H1 (cell line): Measurements from ENCODE around the gene CLUH. TPM values are rescaled to one million over a fixed set of nuclear protein-coding genes. Genes with fewer than 3 reads are reported as not detected.

Experiments
- CTCF ChIA-PET: fragments of 300-600 bp; sonication (Branson Sonifier 250); formaldehyde crosslinking; loops from one replicate; lab custom pipeline; 2021; ENCODE audit not compliant: partially characterized antibody; lab: Charles Lee
- POLR2A ChIA-PET: fragments of 300-600 bp; sonication (Branson Sonifier 250); formaldehyde crosslinking; loops from one replicate; lab custom pipeline; 2021; ENCODE audit warnings: inconsistent platforms; ENCODE audit not compliant: partially characterized antibody; lab: Charles Lee
- DNase-seq, 2 experiments: peaks; one replicate each; pipeline versions ENCODE4 v3.0.0 to v3.0.0-alpha.2; 2010 to 2022; ENCODE audit warnings: low spot score in 2 of 2, low read depth in 1 of 2, mixed read lengths in 1 of 2
- FAIRE-seq: peaks from 2 replicates; lab custom pipeline; 2011; peaks lifted over from hg19 to GRCh38; lab: Jason Lieb, UNC
- H2AFZ ChIP-seq: 2 replicates; pipeline ENCODE4 v1.8.1; 2012; ENCODE audit warnings: low read length, inconsistent platforms
- H2AK5ac ChIP-seq: 2 replicates; pipeline ENCODE4 v1.6.1; 2013; ENCODE audit warnings: low read depth, low read length
- H2BK120ac ChIP-seq: replicated peaks from 2 replicates; pipeline ENCODE3; 2013; ENCODE audit warnings: low read depth, low read length, inconsistent platforms
- H2BK12ac ChIP-seq: 2 replicates; pipeline ENCODE4 v1.6.1; 2013; ENCODE audit warnings: low read depth, low read length
- H2BK15ac ChIP-seq: 2 replicates; pipeline ENCODE4 v1.6.1; 2013; ENCODE audit warnings: low read length
- H2BK20ac ChIP-seq: 2 replicates; pipeline ENCODE4 v1.6.1; 2013; ENCODE audit warnings: low read length
- H2BK5ac ChIP-seq: 2 replicates; pipeline ENCODE4 v1.6.1; 2013; ENCODE audit warnings: low read depth, low read length
- H3K14ac ChIP-seq: 2 replicates; pipeline ENCODE4 v1.6.1; 2013; ENCODE audit warnings: inconsistent platforms; ENCODE audit not compliant: insufficient read length
- H3K18ac ChIP-seq: 2 replicates; pipeline ENCODE4 v1.6.1; 2013; ENCODE audit warnings: low read length; ENCODE audit errors: extremely low read depth
- H3K23ac ChIP-seq: 2 replicates; pipeline ENCODE4 v1.6.1; 2013; ENCODE audit warnings: inconsistent platforms; ENCODE audit not compliant: insufficient read length
- H3K23me2 ChIP-seq: 2 replicates; pipeline ENCODE4 v1.6.1; 2013; ENCODE audit warnings: low read depth, low read length
- H3K27ac ChIP-seq: 2 replicates; pipeline ENCODE4 v1.6.1; 2011; ENCODE audit warnings: low read depth, low read length, inconsistent platforms
- H3K27me3 ChIP-seq, 4 experiments: replicated peaks in 1 of 4; 1 replicate in 1 of 4; 2 replicates in 3 of 4; pipeline versions ENCODE4 v1.6.1 to v1.8.1; 2011 to 2013; ENCODE audit warnings: low read length in 3 of 4, mild to moderate bottlenecking in 3 of 4, inconsistent platforms in 2 of 4, mixed read lengths in 2 of 4, moderate library complexity in 1 of 4; ENCODE audit not compliant: control insufficient read depth in 3 of 4, insufficient read depth in 3 of 4; ENCODE audit errors: extremely low read depth in 1 of 4
- H3K36me3 ChIP-seq, 4 experiments: 2 replicates each; pipeline versions ENCODE4 v1.6.1 to v1.8.1; 2011 to 2013; ENCODE audit warnings: mild to moderate bottlenecking in 4 of 4, low read length in 3 of 4, moderate library complexity in 2 of 4, control low read depth in 1 of 4, inconsistent platforms in 1 of 4; ENCODE audit not compliant: insufficient read depth in 4 of 4, control insufficient read depth in 2 of 4
- H3K4ac ChIP-seq: replicated peaks from 2 replicates; pipeline ENCODE3; 2013; ENCODE audit warnings: low read length, low read depth, mixed read lengths, inconsistent platforms; ENCODE audit not compliant: insufficient read length
- H3K4me1 ChIP-seq, 4 experiments: replicated peaks in 1 of 4; 1 replicate in 1 of 4; 2 replicates in 3 of 4; pipeline versions ENCODE4 v1.6.1 to v1.8.1; 2011 to 2013; ENCODE audit warnings: low read length in 3 of 4, inconsistent platforms in 2 of 4, mixed read lengths in 1 of 4; ENCODE audit not compliant: insufficient read depth in 4 of 4, control insufficient read depth in 3 of 4
- H3K4me2 ChIP-seq, 2 experiments: 2 replicates each; pipeline versions ENCODE4 v1.6.1 to v1.8.1; 2011 to 2013; ENCODE audit warnings: low read depth in 2 of 2, low read length in 2 of 2, control low read depth in 1 of 2, inconsistent platforms in 1 of 2, mild to moderate bottlenecking in 1 of 2; ENCODE audit not compliant: insufficient read depth in 1 of 2
- H3K4me3 ChIP-seq, 4 experiments: fragments of 200-600, 300-600 bp in 1 of 4; sonication (generic), shearing (Covaris generic), sonication (Bioruptor Twin) in 1 of 4; 2 replicates each; pipeline versions ENCODE4 v1.5.1 to v1.8.1; 2011 to 2016; ENCODE audit warnings: low read length in 4 of 4, low read depth in 3 of 4, control low read depth in 2 of 4, inconsistent platforms in 2 of 4, mild to moderate bottlenecking in 2 of 4, mixed read lengths in 1 of 4, moderate library complexity in 1 of 4; ENCODE audit not compliant: insufficient read depth in 2 of 4; ENCODE audit errors: extremely low read depth in 1 of 4
- H3K56ac ChIP-seq: replicated peaks from 2 replicates; pipeline ENCODE3; 2013; ENCODE audit warnings: low read depth, mild to moderate bottlenecking, mixed read lengths, low read length, inconsistent platforms; ENCODE audit not compliant: insufficient read length
- H3K79me1 ChIP-seq: 2 replicates; pipeline ENCODE4 v1.6.1; 2013; ENCODE audit warnings: low read depth, low read length, control low read depth
- H3K79me2 ChIP-seq, 2 experiments: 2 replicates each; pipeline versions ENCODE4 v1.6.1 to v1.8.1; 2012 to 2013; ENCODE audit warnings: low read length in 2 of 2, mild to moderate bottlenecking in 2 of 2, inconsistent platforms in 1 of 2; ENCODE audit not compliant: insufficient read depth in 2 of 2, control insufficient read depth in 1 of 2
- H3K9ac ChIP-seq, 4 experiments: replicated peaks in 1 of 4; 1 replicate in 1 of 4; 2 replicates in 3 of 4; pipeline versions ENCODE4 v1.6.1 to v1.8.1; 2011 to 2013; ENCODE audit warnings: low read depth in 3 of 4, low read length in 3 of 4, control low read depth in 2 of 4, mild to moderate bottlenecking in 2 of 4, moderate library complexity in 2 of 4, inconsistent platforms in 1 of 4; ENCODE audit errors: extremely low read depth in 1 of 4
- H3K9me3 ChIP-seq, 2 experiments: 2 replicates each; pipeline versions ENCODE4 v1.6.1 to v1.8.1; 2012 to 2013; ENCODE audit warnings: mild to moderate bottlenecking in 2 of 2, moderate library complexity in 2 of 2, control low read depth in 1 of 2, inconsistent platforms in 1 of 2, low read depth in 1 of 2, low read length in 1 of 2, mixed read lengths in 1 of 2; ENCODE audit not compliant: insufficient read depth in 2 of 2
- H4K20me1 ChIP-seq, 2 experiments: replicated peaks in 1 of 2; 2 replicates each; pipeline versions ENCODE3 to v1.8.1; 2011 to 2013; ENCODE audit warnings: inconsistent platforms in 2 of 2, low read length in 2 of 2, mild to moderate bottlenecking in 1 of 2; ENCODE audit not compliant: insufficient read depth in 2 of 2, control insufficient read depth in 1 of 2
- H4K5ac ChIP-seq: 2 replicates; pipeline ENCODE4 v1.6.1; 2013; ENCODE audit warnings: low read length, low read depth, mixed read lengths, inconsistent platforms; ENCODE audit not compliant: insufficient read length
- H4K8ac ChIP-seq: 2 replicates; pipeline ENCODE4 v1.8.0; 2013; ENCODE audit warnings: mild to moderate bottlenecking, moderate library complexity, low read length, inconsistent platforms; ENCODE audit not compliant: insufficient read depth; ENCODE audit errors: extremely low read depth
- H4K91ac ChIP-seq: replicated peaks from 2 replicates; pipeline ENCODE3; 2013; ENCODE audit warnings: low read length, mixed read lengths, inconsistent platforms; ENCODE audit not compliant: insufficient read length
- CBX5 ChIP-seq: fragments of 300-800, 300-1000 bp; sonication (generic); IDR thresholded peaks from 2 replicates; pipeline ENCODE4 v1.7.1; 2016; ENCODE audit warnings: antibody characterized with exemption, low read length, low read depth
- CTBP2 ChIP-seq: IDR thresholded peaks from 2 replicates; pipeline ENCODE4 v1.7.0; 2011; ENCODE audit warnings: borderline replicate concordance, mild to moderate bottlenecking, moderate library complexity, mixed read lengths, low read length; ENCODE audit not compliant: insufficient read depth, insufficient read length
- EZH2 ChIP-seq: fragments of 200-600 bp; sonication (generic); IDR thresholded peaks from 2 replicates; pipeline ENCODE4 v1.7.1; 2012; ENCODE audit warnings: low read depth, mild to moderate bottlenecking, moderate library complexity, low read length, inconsistent platforms; ENCODE audit not compliant: severe bottlenecking
- HDAC2 ChIP-seq, 2 experiments: fragments of 300-600 bp in 1 of 2; sonication (generic) in 1 of 2; IDR thresholded peaks; 2 replicates each; pipeline ENCODE4 v1.6.1; 2011 to 2012; ENCODE audit warnings: low read depth in 2 of 2, low read length in 2 of 2, mild to moderate bottlenecking in 2 of 2, moderate library complexity in 2 of 2, borderline replicate concordance in 1 of 2, inconsistent platforms in 1 of 2
- NRF1 ChIP-seq: IDR thresholded peaks from 2 replicates; pipeline ENCODE4 v1.6.1; 2011; ENCODE audit warnings: mild to moderate bottlenecking, low read depth, low read length, improper control_type of control experiment
- SRF ChIP-seq: IDR thresholded peaks from 2 replicates; pipeline ENCODE4 v1.6.1; 2011; ENCODE audit warnings: mild to moderate bottlenecking, low read depth, low read length, moderate library complexity
- WGBS, 2 experiments: shearing (Covaris generic) in 1 of 2; methylation state at CpG; one replicate each; pipeline versions ENCODE4 v1.1.6 to v1.1.7; 2013 to 2015; ENCODE audit warnings: low lambda C conversion rate in 2 of 2, mixed read lengths in 2 of 2, inconsistent platforms in 1 of 2, low coverage in 1 of 2, missing lambda C conversion rate in 1 of 2; ENCODE audit not compliant: insufficient replicate concordance in 2 of 2, insufficient coverage in 1 of 2, insufficient read length in 1 of 2; ENCODE audit errors: extremely low coverage in 1 of 2, missing lambda C conversion rate in 1 of 2; 5-methylcytosine and 5-hydroxymethylcytosine counted together
- polyA plus RNA-seq, 7 experiments: library from polyadenylated mRNA; depleted of rRNA in 3 of 7; stranded (reverse) in 5 of 7; unstranded in 2 of 7; fragments of >200 nt in 5 of 7; fragments of 200-250 nt in 2 of 7; gene quantifications; 1 replicate in 5 of 7; 2 replicates in 1 of 7; 4 replicates in 1 of 7; pipeline versions ENCODE4 v1.2.1 to v1.2.3, GENCODE V29; 2011 to 2013; ENCODE audit warnings: missing spikeins in 2 of 7, mixed read lengths in 2 of 7
- total RNA-seq: library from RNA; stranded (reverse); fragmentation: NEBNext Ultra II Directional; extraction: Animal tissue kit (Norgen Biotek cat#: 25700); gene quantifications from 2 replicates; pipeline ENCODE4 v1.2.1, GENCODE V29; 2021
- TF ChIP-seq, protein P1 (sequence below): IDR thresholded peaks from 2 replicates; pipeline ENCODE4 v1.6.1; 2011; ENCODE audit warnings: low read length, improper control_type of control experiment

CLUH gene
- total and polyA plus RNA-seq, 2 of the 8 experiments (the other 6 are each of a cell fraction or from before 2014, with no cell fraction given): 33.6 to 98.6 TPM

DNA sequence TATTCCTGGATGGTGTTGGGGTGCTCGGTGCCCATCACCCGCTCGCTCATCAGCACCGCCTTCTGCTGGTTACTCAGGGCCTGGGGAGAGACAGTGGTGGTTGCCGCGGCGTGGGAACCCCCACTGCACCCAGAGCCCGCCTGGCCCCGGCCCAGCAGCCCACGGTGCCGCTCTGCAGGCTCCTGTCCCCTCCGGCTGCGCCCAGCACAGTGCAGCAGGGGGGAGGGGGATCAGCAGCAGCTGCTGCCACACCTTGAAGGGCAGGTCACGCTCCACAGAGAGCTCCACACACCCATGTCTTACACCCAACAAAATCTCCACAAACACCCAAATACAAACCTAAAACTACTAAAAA lies 18.8 kb downstream of the CLUH start:
- peaks cover 0 to 7% of the 10 kb centered on the region in 2 experiments for H4K20me1 ChIP-seq
- H4K91ac ChIP-seq: no peak overlapping the region
- no peak overlapping the region for H2BK120ac ChIP-seq
- H3K4me1 ChIP-seq: peaks cover 0 to 7% (median 0%) of the 10 kb centered on the region in 4 experiments; a peak in 2 of 7 replicates
- H3K4me3 ChIP-seq: no peak overlapping the region
- no peak overlapping the region for H2BK15ac ChIP-seq
- H4K8ac ChIP-seq: no peak overlapping the region
- no peak overlapping the region for H3K56ac ChIP-seq
- H3K27me3 ChIP-seq: no peaks in the 10 kb centered on the region
- H2BK20ac ChIP-seq: no peak overlapping the region
- H3K23me2 ChIP-seq: no peaks in the 10 kb centered on the region
- no peaks in the 10 kb centered on the region for H3K9me3 ChIP-seq
- H3K27ac ChIP-seq: no peak overlapping the region
- no peaks in the 10 kb centered on the region; the same call in 1 of the 2 replicates for H3K79me1 ChIP-seq
- H3K9ac ChIP-seq: no peak overlapping the region
- no peak overlapping the region for H3K4me2 ChIP-seq
- H2BK5ac ChIP-seq: no peak overlapping the region
- H3K14ac ChIP-seq: no peak overlapping the region
- CTCF ChIA-PET: interaction anchor here (0.7 to 2.9 kb wide), 3 partner anchors 8 to 16 kb away, joined by 3 to 11 read pairs (median 3); no protein-coding TSS in a partner anchor
- DNase-seq: no peak
- no peak for FAIRE-seq
- no peak for TF ChIP-seq CBX5
- TF ChIP-seq HDAC2 (IDR thresholded peaks at IDR 0.05; ENCODE audit: borderline replicate concordance in 1 of 2, low read depth in 2 of 2, low read length in 2 of 2): no peak
- no peak for TF ChIP-seq CTBP2
- no peak for TF ChIP-seq NRF1
- no peak for TF ChIP-seq EZH2
- TF ChIP-seq SRF: no peak
- TF ChIP-seq, protein P1, sequence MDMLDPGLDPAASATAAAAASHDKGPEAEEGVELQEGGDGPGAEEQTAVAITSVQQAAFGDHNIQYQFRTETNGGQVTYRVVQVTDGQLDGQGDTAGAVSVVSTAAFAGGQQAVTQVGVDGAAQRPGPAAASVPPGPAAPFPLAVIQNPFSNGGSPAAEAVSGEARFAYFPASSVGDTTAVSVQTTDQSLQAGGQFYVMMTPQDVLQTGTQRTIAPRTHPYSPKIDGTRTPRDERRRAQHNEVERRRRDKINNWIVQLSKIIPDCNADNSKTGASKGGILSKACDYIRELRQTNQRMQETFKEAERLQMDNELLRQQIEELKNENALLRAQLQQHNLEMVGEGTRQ: no peak
- TF ChIP-seq, all 59 proteins: peak for 0
- no peak overlapping the region for H3K23ac ChIP-seq
- no peak overlapping the region for H3K4ac ChIP-seq
- H4K5ac ChIP-seq: no peak overlapping the region
- no peak overlapping the region for H2AK5ac ChIP-seq
- no peaks in the 10 kb centered on the region for H3K79me2 ChIP-seq
- 87% methylated on average over 14 of the region's 14 CpGs; no CpG with 5 or more reads in 1 of the 2 experiments for WGBS, 2 experiments
- peaks cover 0 to 58% (median 5%) of the 10 kb centered on the region in 4 experiments; a peak in 5 of 8 replicates for H3K36me3 ChIP-seq
- POLR2A ChIA-PET: interaction anchor here (0.5 to 1.0 kb wide), 3 partner anchors 27 to 135 kb away, joined by 3 read pairs; no protein-coding TSS in a partner anchor
- H3K18ac ChIP-seq: no peak overlapping the region; the same call in 1 of the 2 replicates
- no peak overlapping the region for H2AFZ ChIP-seq
- H2BK12ac ChIP-seq: no peak overlapping the region
